K562 (cell line): ENCODE measurements around the gene CDH18.

ENCODE experiments used
- CREB1 ChIP-seq, 2 experiments: sonication (generic) in 1 of 2; formaldehyde crosslinking in 1 of 2; IDR thresholded peaks; 2 replicates each; pipeline versions ENCODE4 v1.6.1 to v1.8.0; 2012 to 2022; ENCODE audit warnings: inconsistent platforms in 1 of 2, mild to moderate bottlenecking in 1 of 2, missing genetic modification reagents in 1 of 2, moderate library complexity in 1 of 2
- MYC ChIP-seq, 2 experiments: fragments of 250-450 bp in 1 of 2; sonication (Bioruptor Pico) in 1 of 2; IDR thresholded peaks; 2 replicates each; pipeline versions ENCODE4 v1.5.1 to v1.6.1; 2012 to 2021; ENCODE audit warnings: low read depth in 2 of 2, borderline replicate concordance in 1 of 2, improper control_type of control experiment in 1 of 2, low read length in 1 of 2, mild to moderate bottlenecking in 1 of 2, moderate library complexity in 1 of 2
- POLR2A ChIP-seq: fragments of 450-650 bp; conservative IDR thresholded peaks from 2 replicates; pipeline ENCODE4 v1.6.1; 2016
- SNRNP70 ChIP-seq: fragments of 200-400 bp; formaldehyde crosslinking; optimal IDR thresholded peaks from 2 replicates; pipeline ENCODE3; 2017; ENCODE audit warnings: low read depth, low read length
- TF ChIP-seq, protein P1 (sequence below), 2 experiments: fragments of 450-650 bp; conservative IDR thresholded peaks; 2 replicates each; pipeline ENCODE4 v1.6.1; 2017; ENCODE audit warnings: mild to moderate bottlenecking in 2 of 2, moderate library complexity in 2 of 2
- TF ChIP-seq, protein P2 (sequence below): IDR thresholded peaks from 2 replicates; pipeline ENCODE4 v1.6.1; 2012; ENCODE audit warnings: low read depth, low read length, improper control_type of control experiment, borderline replicate concordance

DNA sequence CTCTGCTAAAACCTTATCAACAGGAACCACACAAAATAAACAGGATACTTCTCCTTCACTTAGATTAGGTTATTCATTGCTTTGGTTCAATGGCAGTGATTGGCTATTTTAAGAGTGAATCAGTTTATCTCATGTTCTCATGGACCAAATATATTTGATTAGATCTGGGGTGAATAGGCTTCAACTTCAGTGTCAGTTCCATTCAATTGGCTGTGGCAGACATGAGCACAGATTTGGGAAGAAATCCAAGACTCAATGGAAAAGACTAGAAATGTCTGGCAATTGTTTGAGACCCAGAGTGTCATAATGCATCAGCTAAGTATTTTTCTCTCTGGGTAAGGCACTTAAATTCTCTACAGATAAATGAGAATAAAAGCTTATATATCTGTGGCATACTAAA lies 37.1 kb downstream of the CDH18 start:
- TF ChIP-seq CREB1 (IDR thresholded peaks at IDR 0.05) (no peak), CREB1 (CRISPR knock-in tag; IDR thresholded peaks at IDR 0.05) (no peak), POLR2A (no peak), MYC (IDR thresholded peaks at IDR 0.05; ENCODE audit: low read depth, low read length) (no peak), MYC (CRISPR knock-in tag; IDR thresholded peaks at IDR 0.05; ENCODE audit: borderline replicate concordance, low read depth) (no peak), SNRNP70 (no peak)
- TF ChIP-seq, protein P1, sequence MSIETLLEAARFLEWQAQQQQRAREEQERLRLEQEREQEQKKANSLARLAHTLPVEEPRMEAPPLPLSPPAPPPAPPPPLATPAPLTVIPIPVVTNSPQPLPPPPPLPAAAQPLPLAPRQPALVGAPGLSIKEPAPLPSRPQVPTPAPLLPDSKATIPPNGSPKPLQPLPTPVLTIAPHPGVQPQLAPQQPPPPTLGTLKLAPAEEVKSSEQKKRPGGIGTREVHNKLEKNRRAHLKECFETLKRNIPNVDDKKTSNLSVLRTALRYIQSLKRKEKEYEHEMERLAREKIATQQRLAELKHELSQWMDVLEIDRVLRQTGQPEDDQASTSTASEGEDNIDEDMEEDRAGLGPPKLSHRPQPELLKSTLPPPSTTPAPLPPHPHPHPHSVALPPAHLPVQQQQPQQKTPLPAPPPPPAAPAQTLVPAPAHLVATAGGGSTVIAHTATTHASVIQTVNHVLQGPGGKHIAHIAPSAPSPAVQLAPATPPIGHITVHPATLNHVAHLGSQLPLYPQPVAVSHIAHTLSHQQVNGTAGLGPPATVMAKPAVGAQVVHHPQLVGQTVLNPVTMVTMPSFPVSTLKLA (conservative IDR thresholded peaks at IDR 0.05), result no peak
- TF ChIP-seq, protein P2, sequence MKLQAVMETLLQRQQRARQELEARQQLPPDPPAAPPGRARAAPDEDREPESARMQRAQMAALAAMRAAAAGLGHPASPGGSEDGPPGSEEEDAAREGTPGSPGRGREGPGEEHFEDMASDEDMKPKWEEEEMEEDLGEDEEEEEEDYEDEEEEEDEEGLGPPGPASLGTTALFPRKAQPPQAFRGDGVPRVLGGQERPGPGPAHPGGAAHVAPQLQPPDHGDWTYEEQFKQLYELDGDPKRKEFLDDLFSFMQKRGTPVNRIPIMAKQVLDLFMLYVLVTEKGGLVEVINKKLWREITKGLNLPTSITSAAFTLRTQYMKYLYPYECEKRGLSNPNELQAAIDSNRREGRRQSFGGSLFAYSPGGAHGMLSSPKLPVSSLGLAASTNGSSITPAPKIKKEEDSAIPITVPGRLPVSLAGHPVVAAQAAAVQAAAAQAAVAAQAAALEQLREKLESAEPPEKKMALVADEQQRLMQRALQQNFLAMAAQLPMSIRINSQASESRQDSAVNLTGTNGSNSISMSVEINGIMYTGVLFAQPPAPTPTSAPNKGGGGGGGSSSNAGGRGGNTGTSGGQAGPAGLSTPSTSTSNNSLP, result no peak
